Stimulated activated CD4-positive, alpha-beta T cell treated with anti-CD3 and anti-CD28 coated beads, Interleukin-15, amount 100 ng/mL, for 1 hour (primary cell): ENCODE data around the gene AGBL4.

Experiments used
- DNase-seq, 2 donors: peaks; one replicate each; pipeline ENCODE4 v3.0.0-alpha.2; 2020; ENCODE audit warnings: low read depth in 1 of 2, low spot score in 1 of 2

Gene AGBL4

DNA sequence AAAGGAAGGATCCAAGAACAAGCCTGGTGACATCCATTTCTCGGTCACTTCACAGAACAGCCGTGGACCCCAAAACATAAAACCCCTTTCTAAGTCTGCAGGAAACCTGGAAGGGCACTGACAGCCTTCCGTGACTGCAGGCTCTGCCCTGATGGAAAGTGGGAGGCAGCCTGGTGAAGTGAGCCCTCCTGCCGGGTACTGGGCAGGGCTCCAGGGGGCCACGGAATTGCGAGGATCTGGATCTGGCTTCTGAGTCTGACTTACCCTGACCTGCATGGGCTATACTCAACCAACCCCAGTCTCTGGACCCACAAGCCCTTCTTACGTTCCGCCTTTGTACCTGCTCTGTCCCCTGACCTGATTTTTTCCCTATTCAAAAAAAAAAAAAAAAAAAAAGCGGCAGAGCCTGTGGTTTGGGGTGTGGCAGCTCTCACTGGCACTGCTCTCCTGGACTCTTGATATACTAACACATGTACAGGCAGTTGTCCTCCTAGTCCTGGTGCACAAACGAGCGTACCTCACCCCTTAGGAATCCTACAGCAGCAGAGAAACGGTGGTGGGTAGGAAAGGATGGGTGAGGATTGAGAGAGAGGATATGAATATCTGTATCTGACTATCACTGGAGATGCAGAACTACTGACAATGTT, 1330.0 kb downstream of the AGBL4 start:
- no peak for DNase-seq

DNA sequence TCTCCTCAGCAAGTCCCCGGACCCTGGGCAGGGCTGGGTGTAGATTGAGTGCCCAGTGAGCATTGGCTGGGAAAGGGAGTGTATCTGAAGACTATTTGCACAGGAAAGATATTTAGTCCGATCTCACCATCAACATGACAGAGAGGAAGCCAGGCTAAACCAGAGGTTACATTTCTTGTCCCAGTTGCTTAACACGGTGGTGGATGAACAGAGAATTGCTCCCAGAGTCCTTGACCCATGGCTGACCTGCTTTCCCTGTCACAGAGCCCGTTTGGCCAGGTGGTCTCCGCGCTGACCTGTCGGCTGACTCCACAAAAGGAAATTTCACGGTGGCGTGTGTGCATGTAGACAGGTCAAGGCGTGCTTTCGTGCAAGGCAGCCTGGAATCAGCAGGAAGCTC, 1330.6 kb downstream of the AGBL4 start:
- no peak for DNase-seq

DNA sequence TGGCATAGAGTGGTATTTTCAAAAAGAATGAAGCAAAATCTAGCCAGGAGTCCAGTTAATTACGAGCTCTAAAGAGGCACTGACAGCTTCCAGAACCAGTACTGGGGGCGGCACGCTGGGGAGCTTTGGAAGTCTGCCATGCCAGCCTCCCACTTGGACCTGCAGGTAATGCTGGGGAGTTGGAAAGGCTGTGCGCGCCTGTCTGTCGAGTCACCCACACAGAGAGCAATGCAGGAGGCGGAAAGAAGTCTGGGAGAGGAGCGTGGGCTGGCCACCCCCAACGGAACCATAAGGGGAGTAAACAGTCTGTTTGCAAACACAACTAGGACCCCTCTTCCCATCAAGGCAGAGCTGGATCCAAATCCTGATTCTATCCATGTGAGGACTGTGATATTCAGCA, 1331.5 kb downstream of the AGBL4 start:
- no peak for DNase-seq

DNA sequence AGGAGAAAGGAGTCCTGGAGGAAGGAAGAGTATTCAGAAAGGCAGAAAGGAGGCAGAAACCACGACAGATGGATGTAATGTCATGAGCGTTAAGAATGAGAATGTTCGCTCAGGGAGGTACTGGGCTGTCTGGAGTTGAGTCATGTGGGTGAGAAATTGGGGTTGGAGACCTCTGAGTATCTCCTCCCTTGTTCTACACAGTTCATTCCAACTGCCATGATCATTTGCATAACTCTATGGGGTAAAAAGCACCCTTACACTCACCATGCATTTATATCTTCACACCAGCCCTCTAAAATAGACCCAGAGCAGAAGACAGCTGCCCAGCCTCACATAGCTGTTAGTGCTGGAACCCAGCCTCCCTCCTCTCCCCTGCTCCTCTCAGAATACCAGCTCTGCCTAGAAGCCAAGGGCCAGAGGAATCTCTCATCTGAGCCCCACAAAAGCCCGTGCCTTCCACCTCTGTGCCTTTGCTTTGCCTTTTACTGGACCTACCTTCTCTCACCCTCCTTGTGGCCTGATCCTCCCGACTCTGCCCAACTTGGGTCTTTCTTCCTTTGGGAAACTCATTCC, 1332.2 kb downstream of the AGBL4 start:
- DNase-seq = no peak

DNA sequence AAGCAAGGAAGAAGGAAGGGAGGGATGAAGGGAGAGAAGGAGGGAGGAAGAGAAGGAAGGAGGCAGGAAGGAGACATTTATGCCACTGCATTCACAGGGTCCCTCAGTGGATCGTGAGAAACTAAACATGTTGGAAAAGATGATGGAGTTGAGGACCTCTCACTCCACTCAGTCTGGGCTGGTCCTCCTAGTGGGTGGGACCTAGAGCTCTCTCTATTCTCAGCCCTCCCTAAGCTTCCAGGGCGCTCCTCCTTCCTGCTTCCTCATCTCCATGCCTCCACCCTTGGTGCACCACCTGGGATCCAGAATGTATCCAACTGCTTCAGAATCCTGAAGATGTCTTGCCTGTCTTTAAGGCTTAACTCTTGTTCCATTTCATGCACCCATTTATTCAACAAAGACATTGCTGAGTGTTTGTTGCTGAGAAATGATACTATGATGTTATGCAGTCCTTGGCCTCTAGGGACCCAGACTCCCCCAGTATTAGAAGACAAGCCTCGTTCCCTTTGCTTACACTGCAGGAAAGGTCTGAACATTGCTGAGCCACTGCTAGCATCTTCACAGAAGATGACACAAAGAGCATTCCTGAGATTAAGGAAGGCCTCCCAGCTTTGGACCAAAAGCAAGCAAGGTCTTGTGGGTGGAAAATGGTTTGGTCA, 1335.5 kb downstream of the AGBL4 start:
- no peak for DNase-seq

DNA sequence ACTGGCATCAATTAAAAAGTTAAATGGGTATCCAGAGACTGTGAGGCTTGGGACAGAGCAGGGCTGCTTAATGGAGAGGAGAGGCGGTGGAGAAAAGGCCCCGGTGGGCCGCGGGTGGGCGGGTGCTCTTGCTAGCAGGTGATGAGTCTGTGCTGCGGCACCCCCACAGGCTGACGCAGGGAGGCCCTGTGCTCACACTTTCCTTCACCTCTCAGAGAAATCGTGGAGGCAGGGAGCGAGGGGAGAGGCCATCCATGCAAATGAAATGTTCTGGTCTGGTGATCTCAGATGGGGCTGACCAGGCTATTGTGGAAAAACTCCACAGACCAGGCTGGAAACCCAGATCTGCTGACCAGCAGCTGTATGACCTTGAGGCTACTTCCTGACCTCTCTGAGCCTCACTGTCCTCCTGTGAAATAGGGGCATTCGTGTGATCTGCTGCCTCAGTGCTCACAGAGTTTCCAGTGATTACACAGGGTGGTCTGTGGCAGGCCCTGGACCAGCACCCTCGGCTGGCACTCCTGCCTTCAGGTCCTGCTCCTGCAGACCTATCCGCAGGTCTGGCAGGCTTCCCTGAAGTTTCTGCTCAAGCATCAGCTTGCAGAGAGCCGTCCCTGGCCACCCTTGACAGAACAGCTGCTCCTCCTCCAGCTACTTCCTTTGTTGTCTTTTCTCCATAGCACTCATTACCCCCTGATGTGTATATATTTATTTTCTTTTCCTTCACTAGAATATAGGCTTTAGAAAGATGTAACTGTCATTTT, 1336.3 kb downstream of the AGBL4 start:
- no peak for DNase-seq

DNA sequence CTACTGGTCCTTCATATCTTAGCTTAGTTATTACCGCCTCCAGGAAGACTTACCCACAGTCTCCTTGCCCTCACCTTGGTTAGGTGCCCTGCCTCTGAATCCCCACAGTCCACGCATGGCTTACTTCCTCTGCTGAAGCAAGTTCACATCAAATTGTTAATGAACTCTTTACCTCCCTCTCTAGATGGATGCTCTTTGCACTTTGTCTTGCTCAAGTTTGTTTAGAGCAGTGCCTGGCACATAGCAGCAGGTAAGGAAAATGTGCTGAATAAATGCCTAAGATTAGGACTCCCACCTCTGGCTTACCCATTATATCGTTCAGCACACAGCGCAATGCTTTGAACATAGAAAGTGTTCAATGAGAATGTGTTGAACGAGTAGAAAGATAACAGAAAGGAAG, 1337.6 kb downstream of the AGBL4 start:
- DNase-seq = no peak

DNA sequence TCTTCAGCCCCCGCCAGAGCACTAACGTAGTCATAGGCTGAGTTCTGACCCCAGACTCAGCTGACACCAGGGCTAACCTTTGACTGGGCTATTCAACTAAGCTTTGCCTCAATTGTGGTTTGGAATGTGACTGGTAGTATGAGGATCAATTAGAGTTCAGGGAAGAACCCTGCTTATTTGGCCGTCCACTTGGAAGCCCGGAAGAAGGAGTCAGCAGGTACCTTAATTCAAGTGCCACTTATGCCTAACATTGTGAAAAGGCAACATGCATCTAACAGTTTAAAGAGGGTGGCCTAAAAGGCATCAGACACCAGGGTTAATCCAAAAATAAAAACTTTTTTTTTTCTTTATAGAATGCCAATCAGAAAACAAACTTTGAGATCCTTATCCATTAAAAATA, 1339.4 kb downstream of the AGBL4 start:
- DNase-seq = no peak

DNA sequence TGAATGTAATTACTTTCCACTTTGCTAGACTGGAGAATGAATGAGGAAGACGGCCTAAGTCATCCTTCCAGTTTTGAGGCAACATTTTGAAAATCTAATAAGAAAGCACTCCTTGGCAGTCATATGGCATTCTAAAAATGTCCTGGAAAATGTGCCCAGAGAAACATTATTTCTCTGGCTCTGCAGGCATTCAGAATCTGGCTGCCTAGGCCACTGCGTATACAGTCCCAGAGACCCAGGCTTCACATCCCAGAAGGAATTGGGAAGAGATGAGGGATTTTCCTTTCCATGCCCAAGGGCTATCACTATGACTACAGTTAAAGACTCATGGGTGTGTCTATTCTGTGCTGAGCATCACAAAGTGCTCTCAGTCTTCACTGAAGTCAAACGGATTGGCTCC, 1339.9 kb downstream of the AGBL4 start:
- no peak for DNase-seq

DNA sequence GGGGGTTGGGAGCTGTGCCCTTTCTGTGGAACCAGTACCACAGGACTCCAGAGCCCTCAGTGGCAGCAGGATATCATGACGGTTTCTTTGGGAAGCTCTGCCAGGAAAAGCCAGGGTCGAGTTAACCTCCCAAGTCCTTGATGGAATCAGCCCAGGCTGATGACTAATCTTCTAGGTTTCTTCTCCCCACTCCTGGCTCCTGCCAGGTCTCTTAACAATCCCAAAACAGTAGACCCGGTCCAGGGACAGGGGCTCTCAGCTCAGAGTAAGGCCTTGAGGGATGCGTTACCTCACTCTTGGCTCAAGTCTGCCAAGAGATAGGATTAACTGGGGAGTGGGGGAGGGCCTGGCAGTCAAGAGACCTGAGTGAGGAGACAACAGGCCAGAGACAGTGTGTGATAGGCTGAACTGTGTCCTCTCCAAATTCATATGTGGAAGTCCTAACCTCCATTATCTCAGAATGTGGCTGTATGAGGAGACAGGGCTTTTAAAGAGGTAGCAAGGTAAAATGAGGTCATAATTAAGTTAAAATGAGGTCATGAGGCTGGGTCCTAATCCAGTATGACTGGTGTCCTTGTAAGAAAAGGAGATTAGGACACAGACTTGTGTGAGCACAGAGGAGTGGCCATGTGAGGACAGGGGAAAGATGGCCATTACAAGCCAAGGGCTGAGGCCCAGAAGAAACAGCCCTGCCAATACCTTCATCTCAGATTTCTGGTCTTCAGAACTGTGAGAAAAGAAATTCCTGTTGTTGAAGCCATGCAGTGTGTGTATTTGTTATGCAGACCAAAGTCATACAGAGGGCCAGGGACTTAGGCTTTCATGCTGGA, 1342.1 kb downstream of the AGBL4 start:
- DNase-seq = no peak

DNA sequence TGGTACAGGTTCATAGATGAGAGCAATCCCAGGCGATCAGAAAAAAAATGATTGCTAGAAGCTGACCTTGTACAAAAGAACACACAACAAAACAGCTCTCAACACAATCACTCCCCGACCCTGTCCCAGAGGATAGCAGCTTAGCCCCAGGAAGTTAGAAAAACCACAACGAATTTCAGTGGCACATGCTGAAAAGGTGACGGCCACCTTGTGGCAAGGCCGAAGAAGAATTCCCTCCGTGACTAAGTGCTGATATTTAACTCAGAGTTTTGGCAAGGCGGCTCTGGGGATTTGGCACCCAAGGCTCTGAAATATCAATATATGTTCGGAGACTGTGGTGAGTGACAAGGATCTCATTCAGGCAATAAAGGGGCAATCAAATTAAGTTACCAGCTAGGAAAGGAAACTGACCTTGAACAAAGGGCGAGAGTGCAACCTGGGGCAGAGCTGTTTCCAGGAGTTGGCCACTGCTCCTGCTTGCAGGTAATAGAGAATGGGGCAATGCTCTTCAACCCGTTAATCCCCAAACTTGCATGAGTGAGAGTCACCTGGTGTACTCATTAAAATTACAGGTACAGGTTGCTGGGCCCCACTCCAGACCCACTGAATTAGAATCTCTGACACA, 1343.2 kb downstream of the AGBL4 start:
- no peak for DNase-seq

DNA sequence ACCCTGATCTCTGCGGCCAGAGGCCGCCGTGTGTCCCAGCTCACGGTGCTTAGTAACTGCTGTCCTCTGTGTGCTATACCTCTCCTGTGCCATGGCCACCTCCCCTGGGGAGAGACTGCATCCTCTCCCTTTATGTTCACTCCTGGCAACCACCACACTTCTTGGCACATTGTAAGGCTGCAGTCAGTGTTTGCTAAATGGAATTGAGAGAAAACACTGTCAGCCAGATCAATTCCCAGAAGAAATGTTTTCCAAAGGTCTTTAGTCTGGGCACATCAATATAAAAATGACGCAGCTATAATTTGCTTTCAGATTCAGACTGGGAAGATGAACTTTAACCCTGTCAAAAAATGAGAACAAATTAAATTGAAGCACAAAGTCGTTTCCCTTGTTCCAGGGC, 1343.9 kb downstream of the AGBL4 start:
- DNase-seq = no peak

DNA sequence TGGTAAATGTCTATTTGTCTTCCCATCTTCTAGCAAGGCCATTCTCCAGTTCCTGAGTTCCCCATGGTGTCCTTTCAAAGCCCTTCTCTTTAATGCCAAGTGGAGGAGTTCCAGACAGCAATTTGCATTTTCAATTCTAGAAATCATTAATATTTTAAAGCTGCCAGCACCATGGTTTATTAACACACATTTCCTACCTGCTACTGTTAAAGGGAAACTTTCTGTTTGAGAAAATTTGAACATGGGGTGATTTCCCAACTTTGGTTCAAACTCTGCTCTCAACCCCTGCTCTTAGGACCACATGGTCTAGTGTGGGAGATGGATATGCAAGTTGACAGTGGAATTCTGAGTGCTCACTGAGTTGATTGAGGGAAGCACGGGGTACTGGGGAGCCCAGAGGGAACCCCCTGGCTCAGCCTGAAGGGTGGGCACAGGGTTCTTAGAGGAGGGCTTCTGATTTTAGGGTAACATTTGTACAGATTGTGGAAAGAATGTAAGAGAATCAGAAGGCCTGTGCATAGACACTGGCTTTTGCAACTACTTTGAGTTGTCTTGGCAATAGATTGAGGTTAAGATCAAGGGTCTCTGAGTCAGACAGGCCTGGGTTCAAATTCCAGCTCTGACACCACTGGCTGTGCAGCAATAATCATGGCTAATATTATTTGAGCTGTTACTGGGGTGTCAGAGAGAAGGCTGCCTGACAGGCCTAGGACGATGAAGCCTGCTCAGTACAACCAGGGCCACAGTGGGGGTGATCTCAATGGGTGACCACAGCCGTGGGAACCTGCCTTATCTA, 1344.8 kb downstream of the AGBL4 start:
- no peak for DNase-seq

DNA sequence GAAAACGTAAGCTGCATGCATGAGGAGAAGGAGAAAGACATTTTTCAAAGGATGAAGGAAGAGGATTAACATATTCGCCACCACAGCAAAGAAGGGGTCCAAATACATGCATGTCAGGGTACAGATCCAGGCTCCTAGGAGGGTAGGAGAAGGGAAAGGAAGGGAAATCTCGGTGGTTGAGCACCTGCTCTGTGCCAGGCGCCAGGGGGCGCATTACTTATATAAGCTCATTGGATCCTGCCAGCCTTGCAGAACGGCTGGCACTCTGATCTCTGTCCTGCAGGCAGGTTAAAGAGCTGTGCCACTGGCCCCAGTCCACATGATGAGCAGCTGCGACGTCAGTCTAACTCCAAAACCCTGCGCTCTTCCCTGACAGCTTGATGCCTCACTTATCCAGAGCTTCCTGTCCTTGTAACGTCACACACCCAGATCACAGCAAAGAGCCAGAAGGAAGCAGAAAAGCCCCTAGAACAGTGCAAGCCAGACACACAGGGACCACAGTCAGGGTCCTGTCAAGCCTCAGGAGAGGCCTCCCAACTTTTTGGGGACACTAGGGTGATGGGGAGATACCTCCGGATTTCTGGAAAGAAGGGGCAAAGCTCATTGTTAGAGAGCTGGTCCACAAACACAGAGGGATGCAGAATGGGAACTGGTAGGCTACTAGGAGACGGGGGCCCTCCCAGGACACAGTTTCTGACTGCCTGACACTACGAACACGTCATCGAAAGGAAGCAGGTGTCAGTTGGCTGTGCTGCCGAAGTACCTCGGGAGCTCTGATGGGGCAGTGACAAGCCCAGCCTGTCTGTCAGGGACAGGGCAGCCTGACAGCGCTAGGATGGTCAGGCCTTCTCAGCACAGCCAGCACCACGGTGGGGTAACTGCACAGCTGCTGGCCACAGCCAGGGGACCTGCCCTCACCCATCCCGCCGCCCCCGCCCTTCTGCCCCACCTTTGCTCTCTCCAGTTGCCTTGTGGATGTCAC, 1346.2 kb downstream of the AGBL4 start:
- DNase-seq = peak in 1 of 2 donors; percentile 5

DNA sequence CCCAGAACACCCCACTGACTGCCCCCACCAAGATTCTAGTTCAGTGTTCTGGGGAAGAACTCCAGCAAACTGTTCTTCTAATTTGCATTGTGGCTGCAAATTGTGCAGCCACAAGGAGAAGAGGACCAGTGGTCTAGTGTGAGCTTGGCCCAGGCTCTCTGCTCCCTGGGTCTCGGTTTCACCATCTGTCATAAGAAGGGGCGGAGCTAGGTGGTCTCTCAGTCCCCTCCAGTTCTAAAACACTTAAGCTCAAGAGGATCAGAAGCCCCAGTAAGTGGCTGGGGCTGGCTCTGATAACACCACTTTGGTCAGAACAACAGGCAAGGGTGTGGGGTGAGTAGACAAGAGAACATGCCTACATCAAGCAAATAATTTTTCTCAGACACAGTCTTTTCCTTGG, 1346.9 kb downstream of the AGBL4 start:
- no peak for DNase-seq

DNA sequence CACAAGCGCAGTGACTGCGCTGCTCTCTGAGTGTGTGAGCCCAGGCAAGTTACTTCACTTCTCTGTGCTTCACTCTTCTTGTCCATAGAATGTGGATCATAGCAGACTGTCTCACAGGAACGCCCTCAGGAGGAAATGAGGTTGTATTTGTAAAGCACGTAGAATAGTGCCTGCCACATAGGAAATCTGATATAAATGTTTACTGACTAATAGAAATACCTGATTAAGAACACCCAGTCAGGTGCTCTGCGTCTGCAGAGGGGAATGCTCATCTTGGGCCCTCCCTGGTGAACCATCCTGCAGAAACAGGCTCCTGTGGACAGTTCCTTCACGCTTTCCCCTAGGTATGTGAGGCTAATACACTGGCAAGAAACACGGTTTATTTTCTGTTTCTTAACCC, 1347.4 kb downstream of the AGBL4 start:
- DNase-seq = no peak

DNA sequence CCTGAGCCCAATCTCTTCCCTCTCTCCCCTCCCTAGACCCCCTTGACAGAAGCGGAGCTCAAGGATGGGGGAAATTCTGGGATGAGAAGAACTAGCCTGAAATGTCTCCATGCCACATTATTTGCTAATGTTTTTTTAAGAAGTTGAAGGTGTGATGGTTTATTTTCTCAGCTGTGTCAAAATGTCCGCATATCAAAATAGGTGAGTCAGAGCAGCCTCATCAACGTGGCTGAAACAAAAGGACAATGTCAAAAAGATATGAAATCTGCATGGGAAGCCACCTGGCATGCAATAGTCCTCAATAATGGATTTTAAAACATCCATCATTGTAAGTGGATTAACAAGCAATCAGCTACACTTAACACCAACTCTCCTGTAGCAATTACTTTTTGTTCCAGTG, 1348.5 kb downstream of the AGBL4 start:
- no peak for DNase-seq

DNA sequence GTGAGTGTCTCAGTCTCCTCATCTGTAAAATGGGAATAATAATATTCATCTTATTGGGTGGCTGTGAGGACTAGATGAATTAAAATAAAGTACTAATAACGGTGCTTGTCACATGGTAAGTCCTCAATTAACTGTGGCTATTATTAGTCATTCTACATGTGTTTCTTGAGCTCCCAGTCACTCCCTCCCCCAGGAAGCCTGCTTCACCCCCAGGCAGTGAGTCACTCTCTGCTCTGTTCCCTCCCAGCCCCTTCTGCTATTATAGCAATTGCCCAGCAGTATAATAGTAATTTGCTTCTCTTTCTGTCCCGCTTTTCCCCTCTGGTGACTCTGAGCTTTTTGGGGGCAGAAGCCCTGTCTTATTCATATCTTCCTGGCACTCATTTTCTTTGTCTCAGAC, 1349.1 kb downstream of the AGBL4 start:
- no peak for DNase-seq
